VCaP (cell line): Measurements from ENCODE around the gene TNS3.

Experiments used
- H3K27ac ChIP-seq: fragments of 450-650 bp; 2 replicates; pipeline ENCODE4 v1.5.1; 2017
- CTCF ChIP-seq: fragments of 450-650 bp; conservative IDR thresholded peaks from 2 replicates; pipeline ENCODE4 v1.5.1; 2017; ENCODE audit warnings: mild to moderate bottlenecking, moderate library complexity

TNS3 gene

GRCh38 chr7:47285860-47286491 is 295.9 kb downstream of the TNS3 start:
- no peak for TF ChIP-seq CTCF
- no peak overlapping the region for H3K27ac ChIP-seq

- TF ChIP-seq CTCF: no peak
- H3K27ac ChIP-seq: no peak overlapping the region
Observed at GRCh38 chr7:47284691-47285635, 296.9 kb downstream of the TNS3 start.

- TF ChIP-seq CTCF: no peak
- H3K27ac ChIP-seq: no peak overlapping the region
Observed at GRCh38 chr7:47283497-47284131, 298.3 kb downstream of the TNS3 start.

GRCh38 chr7:47282790-47283496 is 299.0 kb downstream of the TNS3 start:
- no peak overlapping the region for H3K27ac ChIP-seq
- no peak for TF ChIP-seq CTCF

- no peak overlapping the region for H3K27ac ChIP-seq
- TF ChIP-seq CTCF: no peak
Observed at GRCh38 chr7:47281966-47282643, 299.8 kb downstream of the TNS3 start.

- H3K27ac ChIP-seq: no peak overlapping the region
- TF ChIP-seq CTCF: no peak
Observed at GRCh38 chr7:47281161-47281560, 300.8 kb downstream of the TNS3 start.
